IPS-18c (cell line): Measurements from ENCODE around the gene RPS15.
"Not testable (repeated sequence)": the region's sequence is repeated elsewhere in the genome, so short reads cannot be mapped to it uniquely, and the experiment has no call there.

ENCODE experiments used
- H3K4me3 ChIP-seq: 2 replicates; pipeline ENCODE4 v1.7.0; 2013; ENCODE audit warnings: low read depth, mild to moderate bottlenecking, low read length, moderate library complexity; ENCODE audit not compliant: insufficient read depth
- H3K9me3 ChIP-seq: one replicate; pipeline ENCODE4 v1.6.1; 2013; ENCODE audit warnings: mild to moderate bottlenecking, low read length, moderate library complexity; ENCODE audit not compliant: control insufficient read depth, insufficient read depth

Gene RPS15

GRCh38 chr19:1412995-1413800, 25.0 kb upstream of the RPS15 start:
- H3K9me3 ChIP-seq, result peaks cover 4% of the 10 kb centered on the region

GRCh38 chr19:1416014-1416841, 22.0 kb upstream of the RPS15 start:
- H3K9me3 ChIP-seq, result no peaks in the 10 kb centered on the region
- H3K4me3 ChIP-seq, result no peak overlapping the region

More at GRCh38 chr19:1412995-1413800, 25.0 kb upstream of the RPS15 start:
- H3K4me3 ChIP-seq, result no peak overlapping the region

DNA sequence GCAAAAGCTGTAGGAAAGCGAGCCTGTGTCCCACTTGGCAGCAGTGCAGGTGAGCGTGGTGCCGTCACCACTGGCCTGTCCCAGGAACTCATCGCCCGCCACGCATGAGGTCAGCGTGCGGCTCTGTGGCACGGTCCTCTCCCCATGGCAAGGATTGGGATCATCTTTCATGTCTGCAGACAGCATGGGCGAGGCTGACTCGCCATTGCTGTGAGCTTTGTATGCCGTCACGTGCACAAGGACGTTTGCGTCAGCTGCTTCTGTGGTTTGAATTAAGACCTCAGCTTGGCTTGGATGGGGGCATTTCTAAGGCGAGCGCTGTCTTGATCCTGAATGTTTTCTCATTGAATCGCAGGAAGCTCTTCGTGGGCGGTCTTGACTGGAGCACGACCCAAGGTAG, 21.1 kb upstream of the RPS15 start:
- H3K4me3 ChIP-seq, result no peak overlapping the region
- no peaks in the 10 kb centered on the region for H3K9me3 ChIP-seq

DNA sequence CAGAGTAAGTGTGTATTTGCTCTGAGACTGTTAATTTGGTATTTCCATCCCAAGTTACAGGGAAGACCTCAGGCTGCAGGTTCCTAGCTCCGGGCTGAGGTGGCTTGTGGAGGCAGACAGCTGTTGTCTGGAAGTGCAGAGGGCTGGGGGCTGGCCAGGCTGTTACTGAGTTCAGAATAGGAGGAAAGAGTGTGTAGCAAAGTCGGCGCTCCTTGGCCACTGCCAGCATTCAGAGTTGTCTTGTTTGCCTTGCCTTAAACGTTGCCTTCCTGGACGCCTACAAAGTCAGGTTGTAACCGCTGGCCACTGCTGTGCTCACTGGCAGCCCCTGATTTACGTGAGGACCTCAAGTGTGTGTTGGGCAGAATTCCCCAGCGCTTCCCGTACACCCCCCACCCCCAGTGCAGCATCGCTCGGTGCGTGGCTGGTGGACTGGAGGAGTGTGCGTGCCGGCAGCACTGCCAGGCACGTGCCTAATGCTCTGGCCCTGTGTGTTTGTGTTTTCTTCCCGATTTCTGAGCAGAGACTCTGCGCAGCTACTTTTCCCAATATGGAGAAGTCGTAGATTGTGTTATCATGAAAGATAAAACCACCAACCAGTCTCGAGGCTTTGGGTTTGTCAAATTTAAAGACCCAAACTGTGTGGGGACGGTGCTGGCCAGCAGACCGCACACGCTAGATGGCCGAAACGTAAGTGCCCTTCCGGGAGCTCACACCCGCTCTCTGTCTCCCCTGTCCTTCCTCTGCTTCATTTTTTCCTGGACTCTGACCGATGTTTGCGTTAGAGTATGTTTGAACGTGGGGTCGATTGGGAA, 20.3 kb upstream of the RPS15 start:
- no peak overlapping the region for H3K4me3 ChIP-seq
- no peaks in the 10 kb centered on the region for H3K9me3 ChIP-seq

DNA sequence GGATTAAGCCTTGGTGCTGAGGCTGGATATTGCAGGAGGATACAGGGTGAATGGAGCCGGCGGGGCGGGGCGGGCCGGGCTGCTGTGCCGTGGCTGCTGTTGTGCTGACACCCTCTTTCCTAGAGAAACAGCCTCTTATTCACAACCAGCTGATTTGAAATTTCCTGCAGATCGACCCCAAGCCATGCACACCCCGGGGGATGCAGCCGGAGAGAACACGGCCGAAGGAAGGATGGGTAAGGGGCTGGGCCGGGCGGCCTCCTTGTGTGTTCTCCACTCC, 19.8 kb upstream of the RPS15 start:
- Histone ChIP-seq H3K9me3 (no peaks in the 10 kb centered on the region), H3K4me3 (no peak overlapping the region)

- Histone ChIP-seq H3K4me3 (no peak overlapping the region), H3K9me3 (no peaks in the 10 kb centered on the region)
Measured at GRCh38 chr19:1418951-1419738, 19.1 kb upstream of the RPS15 start.

- not testable (repeated sequence) for H3K9me3 ChIP-seq, H3K4me3 ChIP-seq
Measured at GRCh38 chr19:1420085-1420484, 18.1 kb upstream of the RPS15 start.

GRCh38 chr19:1420590-1420989, 17.6 kb upstream of the RPS15 start:
- H3K9me3 ChIP-seq, result no peaks in the 10 kb centered on the region

GRCh38 chr19:1421218-1421957, 16.8 kb upstream of the RPS15 start:
- Histone ChIP-seq H3K4me3 (no peak overlapping the region), H3K9me3 (no peaks in the 10 kb centered on the region)

More at GRCh38 chr19:1420590-1420989, 17.6 kb upstream of the RPS15 start:
- H3K4me3 ChIP-seq, result no peak overlapping the region

- H3K4me3 ChIP-seq, result no peak overlapping the region
- no peaks in the 10 kb centered on the region for H3K9me3 ChIP-seq
Measured at GRCh38 chr19:1421958-1422305, 16.3 kb upstream of the RPS15 start.

DNA sequence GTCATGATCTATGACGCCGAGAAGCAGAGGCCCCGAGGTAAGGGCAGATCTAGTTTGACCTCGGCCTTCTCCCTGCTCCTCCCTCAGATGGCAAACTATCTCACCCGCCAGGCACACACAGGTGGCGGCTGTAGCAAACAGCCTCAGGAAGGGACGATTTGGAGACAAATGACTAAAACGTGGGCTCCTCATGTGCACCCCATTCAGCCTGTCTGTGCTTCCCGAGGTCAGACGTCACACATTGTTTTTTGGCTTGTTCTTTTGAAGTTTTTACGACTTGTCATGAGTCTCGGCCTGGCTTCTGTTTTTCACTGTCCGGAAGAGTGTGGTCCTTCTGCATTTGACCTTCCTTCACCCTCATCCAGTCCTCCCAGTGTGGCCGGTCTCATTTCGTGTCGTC, 15.8 kb upstream of the RPS15 start:
- H3K4me3 ChIP-seq, result no peak overlapping the region

GRCh38 chr19:1422943-1423342, 15.3 kb upstream of the RPS15 start:
- Histone ChIP-seq H3K9me3 (no peaks in the 10 kb centered on the region), H3K4me3 (no peak overlapping the region)

More for the DNA sequence above, 15.8 kb upstream of the RPS15 start:
- H3K9me3 ChIP-seq, result no peaks in the 10 kb centered on the region

- no peaks in the 10 kb centered on the region for H3K9me3 ChIP-seq
- no peak overlapping the region for H3K4me3 ChIP-seq
Measured at GRCh38 chr19:1423436-1424191, 14.6 kb upstream of the RPS15 start.

GRCh38 chr19:1424192-1424955, 13.8 kb upstream of the RPS15 start:
- no peaks in the 10 kb centered on the region for H3K9me3 ChIP-seq

GRCh38 chr19:1425102-1425837, 12.9 kb upstream of the RPS15 start:
- Histone ChIP-seq H3K4me3 (no peak overlapping the region), H3K9me3 (no peaks in the 10 kb centered on the region)

More at GRCh38 chr19:1424192-1424955, 13.8 kb upstream of the RPS15 start:
- H3K4me3 ChIP-seq, result no peak overlapping the region; the same call in 1 of the 2 replicates
